Neural cell (in vitro differentiated cells): Measurements from ENCODE around the gene LHPP.

ENCODE experiments used
- CTCF ChIP-seq: fragments of 450-650 bp; IDR thresholded peaks from 2 replicates; pipeline ENCODE4 v1.5.1; 2014; ENCODE audit warnings: antibody characterized with exemption, mild to moderate bottlenecking, moderate library complexity; ENCODE audit not compliant: poor library complexity, severe bottlenecking
- EZH2 ChIP-seq: fragments of 200-600, 300-800 bp; shearing (Covaris generic), sonication (generic); IDR thresholded peaks from 2 replicates; pipeline ENCODE4 v1.6.1; 2014; ENCODE audit warnings: antibody characterized with exemption, low read length, borderline replicate concordance, mild to moderate bottlenecking; ENCODE audit not compliant: insufficient read depth, poor library complexity, severe bottlenecking
- MXI1 ChIP-seq: fragments of 450-650 bp; conservative IDR thresholded peaks from 2 replicates; pipeline ENCODE4 v1.6.1; 2014; ENCODE audit warnings: antibody characterized with exemption, mild to moderate bottlenecking; ENCODE audit not compliant: poor library complexity, severe bottlenecking
- POLR2AphosphoS5 ChIP-seq: IDR thresholded peaks from 2 replicates; pipeline ENCODE4 v1.6.1; 2012
- RAD21 ChIP-seq: fragments of 450-650 bp; conservative IDR thresholded peaks from 2 replicates; pipeline ENCODE4 v1.6.1; 2014; ENCODE audit warnings: antibody characterized with exemption, mild to moderate bottlenecking, moderate library complexity
- REST ChIP-seq: IDR thresholded peaks from 2 replicates; pipeline ENCODE4 v1.6.1; 2012; ENCODE audit warnings: borderline replicate concordance

- TF ChIP-seq POLR2AphosphoS5 (no peak), MXI1 (no peak), CTCF (no peak), RAD21 (no peak), EZH2 (no peak), REST (no peak)
These were observed 14.6 kb downstream of the LHPP start for GRCh38 chr10:124476043-124476725.
